ENCODE data around the gene METTL17.
"Not testable (repeated sequence)": the region's sequence is repeated elsewhere in the genome, so short reads cannot be mapped to it uniquely, and the experiment has no call there.

Gene METTL17

DNA sequence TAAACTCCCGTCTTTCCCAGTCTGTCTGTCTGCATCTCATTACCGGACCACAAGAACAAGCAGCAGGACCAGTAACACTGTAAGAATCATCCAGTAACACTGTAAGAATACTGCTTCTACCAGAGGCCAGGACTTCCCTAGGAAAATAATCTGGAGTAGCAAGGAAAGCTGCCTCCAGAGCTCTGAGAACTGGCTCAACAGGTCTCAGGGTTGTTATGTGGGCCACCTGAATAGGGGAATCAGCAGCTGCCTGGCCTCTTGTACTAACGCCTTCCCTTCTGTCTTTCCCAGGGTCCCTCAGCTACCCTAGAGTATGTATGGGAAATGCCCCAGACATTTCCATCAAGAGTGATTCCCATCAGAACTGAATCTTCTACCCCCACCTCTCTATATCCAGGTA, 8.4 kb downstream of the METTL17 start:
- H3K36me3 ChIP-seq, result peaks cover 48% of the 10 kb centered on the region
- no peaks in the 10 kb centered on the region for H3K27me3 ChIP-seq
- H3K27ac ChIP-seq, result no peak overlapping the region
- H3K4me1 ChIP-seq (ENCODE audit: control insufficient read depth in 1 of 2, insufficient read depth in 1 of 2, low read depth in 1 of 2, low read length in 1 of 2), result no peaks in the 10 kb centered on the region
- no peak for TF ChIP-seq CTCF (IDR thresholded peaks at IDR 0.05)
- H3K9me3 ChIP-seq, result no peaks in the 10 kb centered on the region
- no peak overlapping the region for H3K4me3 ChIP-seq (ENCODE audit: low read depth in 1 of 2, low read length in 1 of 2)

DNA sequence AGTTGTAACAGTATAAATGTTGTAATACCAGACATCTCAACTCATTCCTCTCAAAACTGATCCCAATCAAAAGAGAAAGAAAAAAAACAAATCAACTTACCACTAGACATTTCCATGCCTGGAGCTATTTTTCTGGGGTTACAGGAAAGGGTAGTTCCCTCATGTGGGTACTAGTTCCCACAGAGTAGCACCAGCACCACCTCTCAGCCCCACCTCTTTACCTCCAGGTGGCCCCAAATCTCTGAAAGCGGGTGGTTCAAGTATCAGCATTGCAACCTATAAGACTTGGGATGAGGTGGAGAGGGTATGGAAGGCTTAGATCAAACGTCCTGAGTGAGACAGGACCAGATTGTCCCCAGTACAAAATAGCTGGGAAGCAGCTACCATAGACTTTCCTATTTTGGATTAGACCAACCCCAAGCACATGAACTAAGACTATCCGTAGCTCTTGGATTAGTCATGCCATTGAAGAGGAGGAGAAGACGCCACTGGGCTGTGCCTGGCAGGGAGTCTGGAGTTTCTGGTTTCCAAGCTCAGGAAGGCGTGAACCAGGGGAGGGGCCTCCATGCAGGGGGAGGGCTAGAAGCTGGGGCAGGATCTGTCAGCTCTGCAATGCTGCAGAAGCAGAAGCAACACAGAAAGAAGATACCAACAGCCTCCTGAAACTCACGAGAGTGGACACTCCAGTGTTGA, 9.0 kb downstream of the METTL17 start, which contains the start of gene SLC39A2:
Gene SLC39A2, plus strand, starts transcription at position 620 of the 693 bp plus-strand sequence. CDS start 154 bp downstream, outside the sequence.
- no peak within 1 kb of the TSS for H3K4me3 ChIP-seq (ENCODE audit: low read depth in 1 of 2, low read length in 1 of 2)
- H3K4me1 ChIP-seq (ENCODE audit: control insufficient read depth in 1 of 2, insufficient read depth in 1 of 2, low read depth in 1 of 2, low read length in 1 of 2), result no peaks in the 10 kb centered on the region
- no peak for TF ChIP-seq CTCF (IDR thresholded peaks at IDR 0.05)
- H3K27me3 ChIP-seq, result no peaks in the 10 kb centered on the region
- H3K36me3 ChIP-seq, result peaks cover 41% of the 10 kb centered on the region
- H3K27ac ChIP-seq, result no peak within 1 kb of the TSS
- no peaks in the 10 kb centered on the region for H3K9me3 ChIP-seq

DNA sequence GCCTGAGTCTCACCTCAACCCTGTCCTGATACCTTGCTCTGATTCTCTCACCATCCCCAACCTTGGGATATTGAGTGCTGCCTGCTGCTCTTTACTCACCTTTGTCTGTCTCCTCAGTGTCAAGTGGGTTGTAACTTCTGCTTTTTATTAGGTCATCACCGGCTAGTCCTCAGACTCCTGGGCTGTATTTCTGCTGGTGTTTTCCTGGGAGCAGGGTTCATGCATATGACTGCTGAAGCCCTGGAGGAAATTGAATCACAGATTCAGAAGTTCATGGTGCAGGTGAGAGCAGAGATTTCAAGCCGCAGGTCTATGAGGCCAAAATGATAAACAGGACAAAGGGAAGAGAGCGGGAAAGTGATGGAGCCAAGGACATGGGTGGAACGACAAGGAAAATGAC, 9.8 kb downstream of the METTL17 start:
- H3K4me3 ChIP-seq (ENCODE audit: low read depth in 1 of 2, low read length in 1 of 2), result no peak overlapping the region
- H3K4me1 ChIP-seq (ENCODE audit: control insufficient read depth in 1 of 2, insufficient read depth in 1 of 2, low read depth in 1 of 2, low read length in 1 of 2), result no peaks in the 10 kb centered on the region
- peaks cover 34% of the 10 kb centered on the region for H3K36me3 ChIP-seq
- no peak for TF ChIP-seq CTCF (IDR thresholded peaks at IDR 0.05)
- H3K27me3 ChIP-seq, result no peaks in the 10 kb centered on the region
- H3K9me3 ChIP-seq, result no peaks in the 10 kb centered on the region
- H3K27ac ChIP-seq, result no peak overlapping the region

DNA sequence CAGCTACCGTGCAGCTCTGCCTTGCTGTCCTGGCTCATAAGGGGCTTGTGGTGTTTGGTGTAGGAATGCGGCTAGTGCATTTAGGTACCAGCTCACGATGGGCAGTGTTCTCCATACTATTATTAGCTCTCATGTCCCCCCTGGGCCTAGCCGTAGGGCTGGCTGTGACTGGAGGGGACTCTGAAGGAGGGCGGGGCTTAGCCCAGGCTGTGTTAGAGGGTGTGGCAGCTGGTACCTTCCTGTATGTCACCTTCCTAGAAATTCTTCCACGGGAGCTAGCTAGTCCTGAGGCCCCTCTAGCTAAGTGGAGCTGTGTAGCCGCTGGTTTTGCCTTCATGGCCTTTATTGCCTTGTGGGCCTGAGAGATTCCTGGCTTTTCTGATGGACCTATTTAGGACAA, 11.4 kb downstream of the METTL17 start:
- no peaks in the 10 kb centered on the region for H3K4me1 ChIP-seq (ENCODE audit: control insufficient read depth in 1 of 2, insufficient read depth in 1 of 2, low read depth in 1 of 2, low read length in 1 of 2)
- peaks cover 17% of the 10 kb centered on the region for H3K36me3 ChIP-seq
- H3K27me3 ChIP-seq, result no peaks in the 10 kb centered on the region
- TF ChIP-seq CTCF (IDR thresholded peaks at IDR 0.05), result no peak
- H3K4me3 ChIP-seq (ENCODE audit: low read depth in 1 of 2, low read length in 1 of 2), result no peak overlapping the region
- no peak overlapping the region for H3K27ac ChIP-seq
- no peaks in the 10 kb centered on the region for H3K9me3 ChIP-seq

DNA sequence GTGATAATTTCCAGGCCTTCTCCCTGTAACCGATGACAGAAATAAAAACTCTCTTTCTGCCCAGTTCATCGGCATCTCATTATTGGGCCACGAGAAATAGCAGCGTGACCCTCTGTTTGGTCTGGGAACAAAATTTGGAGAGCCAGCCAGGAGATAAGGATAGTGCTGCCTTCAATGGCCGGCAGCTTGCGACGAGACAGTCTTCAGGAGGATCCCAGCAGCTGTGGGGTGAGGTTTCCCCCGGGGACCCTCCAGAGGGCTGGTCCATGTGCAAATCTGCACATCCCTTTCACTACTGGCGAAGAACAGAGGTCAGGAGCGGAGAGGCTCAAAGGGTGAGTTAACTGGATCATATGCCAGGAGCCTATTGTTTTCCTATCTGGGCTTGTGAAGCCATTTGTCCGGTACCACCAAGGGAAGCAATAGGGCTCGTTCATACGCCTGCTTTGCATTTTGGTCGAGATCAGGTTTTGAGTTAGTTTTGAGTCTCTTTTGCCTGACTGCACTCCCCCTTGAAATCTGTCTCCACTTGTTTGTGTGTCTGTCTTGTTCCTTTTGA, 14.1 kb downstream of the METTL17 start:
- Histone ChIP-seq H3K9me3 (no peaks in the 10 kb centered on the region), H3K36me3 (no peaks in the 10 kb centered on the region), H3K4me3 (ENCODE audit: low read depth in 1 of 2, low read length in 1 of 2) (no peak overlapping the region), H3K27ac (no peak overlapping the region), H3K4me1 (ENCODE audit: control insufficient read depth in 1 of 2, insufficient read depth in 1 of 2, low read depth in 1 of 2, low read length in 1 of 2) (no peaks in the 10 kb centered on the region), H3K27me3 (no peaks in the 10 kb centered on the region)
- TF ChIP-seq CTCF (IDR thresholded peaks at IDR 0.05), result no peak

- H3K4me1 ChIP-seq (ENCODE audit: control insufficient read depth in 1 of 2, insufficient read depth in 1 of 2, low read depth in 1 of 2, low read length in 1 of 2); H3K27ac ChIP-seq; H3K9me3 ChIP-seq; H3K4me3 ChIP-seq (ENCODE audit: low read depth in 1 of 2, low read length in 1 of 2); H3K36me3 ChIP-seq: not testable (repeated sequence)
- H3K27me3 ChIP-seq, result peaks cover 27% of the 10 kb centered on the region
These were observed 19.9 kb downstream of the METTL17 start for GRCh38 chr14:21009721-21010120.

Measured in neutrophil (primary cell).